ENCODE data around the gene SH3RF3. TPM values are rescaled to one million over a fixed set of nuclear protein-coding genes. Genes with fewer than 3 reads are reported as not detected.

The SH3RF3 gene
- total and polyA plus RNA-seq, 9 of the 15 experiments (the other 6 are each of a cell fraction or from before 2014, with no cell fraction given): 0.02 TPM; not detected in 8

GRCh38 chr2:109144271-109144670, 15.3 kb downstream of the SH3RF3 start:
- POLR2A ChIA-PET: no interaction called here
- Histone ChIP-seq H3K4me2 (ENCODE audit: insufficient read depth, low read length) (no peak overlapping the region), H3K9me1 (ENCODE audit: control insufficient read depth, insufficient read depth, low read length) (no peaks in the 10 kb centered on the region), H3K4me1 (replicated peaks in 1 of 2; ENCODE audit: control insufficient read depth in 2 of 2, insufficient read depth in 2 of 2, low read length in 2 of 2) (no peaks in the 10 kb centered on the region), H3K27ac (ENCODE audit: extremely low read depth, low read depth, low read length) (no peak overlapping the region), H3K36me3 (ENCODE audit: control insufficient read depth, insufficient read depth, low read length) (no peaks in the 10 kb centered on the region), H3K4me3 (no peak overlapping the region), H2AFZ (ENCODE audit: low read depth, low read length) (no peak overlapping the region), H3K27me3 (ENCODE audit: control insufficient read depth in 2 of 2, insufficient read depth in 2 of 2, low read length in 2 of 2) (peaks cover 15 to 57% of the 10 kb centered on the region in 2 experiments; a peak in 4 of 5 replicates), H3K9ac (ENCODE audit: insufficient read depth in 1 of 2, low read depth in 2 of 2, low read length in 2 of 2) (no peak overlapping the region), H3K79me2 (ENCODE audit: control insufficient read depth, insufficient read depth, low read length) (no peaks in the 10 kb centered on the region), H3K9me3 (replicated peaks; ENCODE audit: control insufficient read depth, insufficient read depth, low read depth, low read length) (no peaks in the 10 kb centered on the region), H4K20me1 (replicated peaks; ENCODE audit: control insufficient read depth, insufficient read depth, low read length) (no peaks in the 10 kb centered on the region)
- ATAC-seq: no peak
- intact Hi-C loops (cut with micrococcal nuclease) (no loop called here), in situ Hi-C loops (cut with MboI) (no loop called here)
- no peak for DNase-seq (ENCODE audit: extremely low read depth in 1 of 4, low spot score in 3 of 4)
- TF ChIP-seq ZNF407 (IDR thresholded peaks at IDR 0.05; ENCODE audit: low read depth) (no peak), ZNF766 (CRISPR knock-in tag; conservative IDR thresholded peaks at IDR 0.05) (no peak)
- FAIRE-seq: no peak
- no TSS peak for BruUV-seq (replicated peaks)
- WGBS (ENCODE audit: insufficient coverage, low coverage, missing lambda C conversion rate): 0% methylated on average over 5 of the region's 5 CpGs
- CTCF ChIA-PET (ENCODE audit: low intra/inter-chr PET ratio): no interaction called here
